HL-60 (cell line): ENCODE results near the gene ANKRD28.

Experiments used
- POLR2AphosphoS5 ChIP-seq: IDR thresholded peaks from 2 replicates; pipeline ENCODE4 v1.6.1; 2012; ENCODE audit warnings: low read depth
- TF ChIP-seq, protein P1 (sequence below): IDR thresholded peaks from one replicate; pipeline ENCODE4 v1.5.1; 2011; ENCODE audit warnings: low read length, control low read depth, inconsistent platforms; ENCODE audit not compliant: insufficient read depth
- TF ChIP-seq, protein P2 (sequence below): IDR thresholded peaks from 2 replicates; pipeline ENCODE4 v1.6.1; 2012; ENCODE audit warnings: low read depth; ENCODE audit not compliant: insufficient replicate concordance

DNA sequence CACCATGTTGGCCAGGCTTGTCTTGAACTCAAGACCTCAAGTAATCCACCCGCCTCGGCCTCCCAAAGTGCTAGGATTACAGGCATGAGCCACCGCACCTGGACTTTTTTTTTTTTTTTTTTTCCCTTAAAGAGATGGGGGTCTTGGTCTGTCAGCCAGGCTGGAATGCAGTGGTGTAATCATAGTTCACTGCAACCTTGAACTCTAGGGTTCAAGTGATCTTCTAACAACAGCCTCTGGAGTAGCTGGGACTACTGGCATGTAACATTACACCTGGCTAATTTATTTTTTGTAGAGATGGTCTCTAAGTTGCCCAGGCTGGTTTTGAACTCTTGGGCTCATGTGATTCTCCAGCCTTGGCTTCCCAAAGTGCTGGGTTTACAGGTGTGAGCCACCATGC lies 81.6 kb downstream of the ANKRD28 start:
- TF ChIP-seq, protein P1, sequence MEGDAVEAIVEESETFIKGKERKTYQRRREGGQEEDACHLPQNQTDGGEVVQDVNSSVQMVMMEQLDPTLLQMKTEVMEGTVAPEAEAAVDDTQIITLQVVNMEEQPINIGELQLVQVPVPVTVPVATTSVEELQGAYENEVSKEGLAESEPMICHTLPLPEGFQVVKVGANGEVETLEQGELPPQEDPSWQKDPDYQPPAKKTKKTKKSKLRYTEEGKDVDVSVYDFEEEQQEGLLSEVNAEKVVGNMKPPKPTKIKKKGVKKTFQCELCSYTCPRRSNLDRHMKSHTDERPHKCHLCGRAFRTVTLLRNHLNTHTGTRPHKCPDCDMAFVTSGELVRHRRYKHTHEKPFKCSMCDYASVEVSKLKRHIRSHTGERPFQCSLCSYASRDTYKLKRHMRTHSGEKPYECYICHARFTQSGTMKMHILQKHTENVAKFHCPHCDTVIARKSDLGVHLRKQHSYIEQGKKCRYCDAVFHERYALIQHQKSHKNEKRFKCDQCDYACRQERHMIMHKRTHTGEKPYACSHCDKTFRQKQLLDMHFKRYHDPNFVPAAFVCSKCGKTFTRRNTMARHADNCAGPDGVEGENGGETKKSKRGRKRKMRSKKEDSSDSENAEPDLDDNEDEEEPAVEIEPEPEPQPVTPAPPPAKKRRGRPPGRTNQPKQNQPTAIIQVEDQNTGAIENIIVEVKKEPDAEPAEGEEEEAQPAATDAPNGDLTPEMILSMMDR = no peak
- no peak for TF ChIP-seq POLR2AphosphoS5
- TF ChIP-seq, protein P2, sequence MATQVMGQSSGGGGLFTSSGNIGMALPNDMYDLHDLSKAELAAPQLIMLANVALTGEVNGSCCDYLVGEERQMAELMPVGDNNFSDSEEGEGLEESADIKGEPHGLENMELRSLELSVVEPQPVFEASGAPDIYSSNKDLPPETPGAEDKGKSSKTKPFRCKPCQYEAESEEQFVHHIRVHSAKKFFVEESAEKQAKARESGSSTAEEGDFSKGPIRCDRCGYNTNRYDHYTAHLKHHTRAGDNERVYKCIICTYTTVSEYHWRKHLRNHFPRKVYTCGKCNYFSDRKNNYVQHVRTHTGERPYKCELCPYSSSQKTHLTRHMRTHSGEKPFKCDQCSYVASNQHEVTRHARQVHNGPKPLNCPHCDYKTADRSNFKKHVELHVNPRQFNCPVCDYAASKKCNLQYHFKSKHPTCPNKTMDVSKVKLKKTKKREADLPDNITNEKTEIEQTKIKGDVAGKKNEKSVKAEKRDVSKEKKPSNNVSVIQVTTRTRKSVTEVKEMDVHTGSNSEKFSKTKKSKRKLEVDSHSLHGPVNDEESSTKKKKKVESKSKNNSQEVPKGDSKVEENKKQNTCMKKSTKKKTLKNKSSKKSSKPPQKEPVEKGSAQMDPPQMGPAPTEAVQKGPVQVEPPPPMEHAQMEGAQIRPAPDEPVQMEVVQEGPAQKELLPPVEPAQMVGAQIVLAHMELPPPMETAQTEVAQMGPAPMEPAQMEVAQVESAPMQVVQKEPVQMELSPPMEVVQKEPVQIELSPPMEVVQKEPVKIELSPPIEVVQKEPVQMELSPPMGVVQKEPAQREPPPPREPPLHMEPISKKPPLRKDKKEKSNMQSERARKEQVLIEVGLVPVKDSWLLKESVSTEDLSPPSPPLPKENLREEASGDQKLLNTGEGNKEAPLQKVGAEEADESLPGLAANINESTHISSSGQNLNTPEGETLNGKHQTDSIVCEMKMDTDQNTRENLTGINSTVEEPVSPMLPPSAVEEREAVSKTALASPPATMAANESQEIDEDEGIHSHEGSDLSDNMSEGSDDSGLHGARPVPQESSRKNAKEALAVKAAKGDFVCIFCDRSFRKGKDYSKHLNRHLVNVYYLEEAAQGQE = no peak
